SK-N-SH (cell line): Measurements from ENCODE around the gene ARHGAP26. TPM values are rescaled to one million over a fixed set of nuclear protein-coding genes. Genes with fewer than 3 reads are reported as not detected.
A peak's percentile ranks its signal among the peaks of the same experiment; 100 is the strongest.

Experiments
- CTCF ChIA-PET: fragments of 300-600, 350-600 bp; formaldehyde crosslinking; extraction: SDS; loops from one replicate; lab custom pipeline; 2021; lab: Yijun Ruan, JAX
- POLR2A ChIA-PET: fragments of 350-600 bp; sonication (Branson Sonifier 250); formaldehyde crosslinking; extraction: SDS; loops from one replicate; lab custom pipeline; 2020; ENCODE audit warnings: antibody characterized with exemption, inconsistent platforms; lab: Yijun Ruan, JAX
- DNase-seq: peaks from one replicate; pipeline ENCODE4 v3.0.0; 2012
- H2AFZ ChIP-seq: fragments of 200-600 bp; sonication (generic); 2 replicates; pipeline ENCODE4 v1.8.1; 2016; ENCODE audit warnings: antibody characterized with exemption, mild to moderate bottlenecking, low read depth
- H3F3A ChIP-seq: fragments of 200-600 bp; sonication (generic); replicated peaks from 2 replicates; pipeline ENCODE3; 2016; ENCODE audit warnings: antibody characterized with exemption, mild to moderate bottlenecking; ENCODE audit not compliant: insufficient read depth
- H3K27ac ChIP-seq, 2 experiments: fragments of 200-500 bp in 1 of 2; fragments of 200-600 bp in 1 of 2; sonication (Bioruptor generic) in 1 of 2; sonication (generic), shearing (Covaris generic) in 1 of 2; 2 replicates each; pipeline versions ENCODE4 v1.5.1 to v1.6.1; 2014 to 2016; ENCODE audit warnings: low read depth in 2 of 2, inconsistent platforms in 1 of 2, low read length in 1 of 2, mild to moderate bottlenecking in 1 of 2, mixed read lengths in 1 of 2
- H3K27me3 ChIP-seq: fragments of 200-600 bp; sonication (generic), shearing (Covaris generic); 2 replicates; pipeline ENCODE4 v1.6.1; 2016; ENCODE audit warnings: mixed run types; ENCODE audit not compliant: insufficient read depth
- H3K36me3 ChIP-seq, 2 experiments: fragments of 200-500 bp in 1 of 2; fragments of 200-600 bp in 1 of 2; sonication (Bioruptor generic) in 1 of 2; sonication (generic) in 1 of 2; replicated peaks in 1 of 2; 2 replicates each; pipeline versions ENCODE3 to v1.5.1; 2014 to 2016; ENCODE audit warnings: low read length in 1 of 2, mild to moderate bottlenecking in 1 of 2; ENCODE audit not compliant: insufficient read depth in 2 of 2, control insufficient read depth in 1 of 2
- H3K4me1 ChIP-seq, 2 experiments: fragments of 200-500 bp in 1 of 2; fragments of 200-600 bp in 1 of 2; sonication (Bioruptor generic) in 1 of 2; sonication (generic), shearing (Covaris generic) in 1 of 2; 2 replicates each; pipeline versions ENCODE4 v1.5.1 to v1.6.1; 2014 to 2016; ENCODE audit warnings: low read depth in 1 of 2, low read length in 1 of 2, mixed run types in 1 of 2; ENCODE audit not compliant: insufficient read depth in 2 of 2, control insufficient read depth in 1 of 2
- H3K4me2 ChIP-seq: fragments of 200-600 bp; sonication (generic), shearing (Covaris generic); 2 replicates; pipeline ENCODE4 v1.6.1; 2017; ENCODE audit warnings: mixed run types
- H3K4me3 ChIP-seq, 2 experiments: fragments of 200-500 bp in 1 of 2; fragments of 200-600 bp in 1 of 2; sonication (Bioruptor generic) in 1 of 2; sonication (generic), shearing (Covaris generic) in 1 of 2; 2 replicates each; pipeline versions ENCODE4 v1.5.1 to v1.8.1; 2014 to 2016; ENCODE audit warnings: low read depth in 2 of 2, inconsistent platforms in 1 of 2, low read length in 1 of 2, mild to moderate bottlenecking in 1 of 2, mixed read lengths in 1 of 2, moderate library complexity in 1 of 2
- H3K79me2 ChIP-seq: fragments of 200-600 bp; sonication (generic); 2 replicates; pipeline ENCODE4 v1.8.1; 2017; ENCODE audit warnings: mild to moderate bottlenecking; ENCODE audit not compliant: insufficient read depth
- H3K9ac ChIP-seq: fragments of 200-600 bp; sonication (generic); 2 replicates; pipeline ENCODE4 v1.6.1; 2017; ENCODE audit warnings: mixed run types
- H3K9me2 ChIP-seq: fragments of 200-600 bp; sonication (generic); 2 replicates; pipeline ENCODE4 v1.6.1; 2017; ENCODE audit warnings: mixed run types
- H3K9me3 ChIP-seq: fragments of 200-600 bp; sonication (generic); 2 replicates; pipeline ENCODE4 v1.6.1; 2017; ENCODE audit warnings: mixed run types, mild to moderate bottlenecking, moderate library complexity
- H4K20me1 ChIP-seq: fragments of 200-600 bp; sonication (generic); 2 replicates; pipeline ENCODE4 v1.6.1; 2017; ENCODE audit warnings: mild to moderate bottlenecking, mixed run types; ENCODE audit not compliant: insufficient read depth
- CTCF ChIP-seq: fragments of 200-600 bp; sonication (generic); IDR thresholded peaks from 2 replicates; pipeline ENCODE4 v1.6.1; 2017; ENCODE audit warnings: antibody characterized with exemption, mild to moderate bottlenecking, moderate library complexity
- EZH2phosphoT487 ChIP-seq: fragments of 200-600 bp; sonication (generic); IDR thresholded peaks from 2 replicates; pipeline ENCODE4 v1.6.1; 2017; ENCODE audit warnings: low read depth, mixed run types, mild to moderate bottlenecking, antibody characterized with exemption, moderate library complexity, borderline replicate concordance
- FOSL2 ChIP-seq: IDR thresholded peaks from 2 replicates; pipeline ENCODE4 v1.4.0; 2012; ENCODE audit warnings: low read depth, mild to moderate bottlenecking, moderate library complexity, borderline replicate concordance
- GATA2 ChIP-seq: sonication (generic); formaldehyde crosslinking; IDR thresholded peaks from 2 replicates; pipeline ENCODE4 v1.5.0; 2020; ENCODE audit warnings: mild to moderate bottlenecking, missing genetic modification reagents
- MAX ChIP-seq: IDR thresholded peaks from 2 replicates; pipeline ENCODE4 v1.4.0; 2012; ENCODE audit warnings: low read depth
- PBX3 ChIP-seq: IDR thresholded peaks from 2 replicates; pipeline ENCODE4; 2012
- RAD21 ChIP-seq: IDR thresholded peaks from 2 replicates; pipeline ENCODE4 v1.6.1; 2012; ENCODE audit warnings: mild to moderate bottlenecking, low read length
- SMC3 ChIP-seq: IDR thresholded peaks from 2 replicates; pipeline ENCODE4 v1.6.1; 2012; ENCODE audit warnings: low read depth, low read length, improper control_type of control experiment
- ZBTB33 ChIP-seq: IDR thresholded peaks from 2 replicates; pipeline ENCODE4 v1.4.0; 2012; ENCODE audit warnings: low read depth, borderline replicate concordance
- WGBS: methylation state at CpG from one replicate; pipeline ENCODE4 v1.1.6; 2017; ENCODE audit warnings: low lambda C conversion rate; 5-methylcytosine and 5-hydroxymethylcytosine counted together
- polyA plus RNA-seq, 3 experiments: library from polyadenylated mRNA; depleted of rRNA; stranded (reverse); fragments of >200 nt; gene quantifications; 2 replicates each; pipeline ENCODE4 v1.2.3, GENCODE V29; 2012

ARHGAP26 gene
- polyA plus RNA-seq, 1 of the 3 experiments (the other 2 are of a cell fraction), result 6.1 TPM

- Histone ChIP-seq H3K9ac (no peak overlapping the region), H3K4me3 (no peak overlapping the region), H3K79me2 (no peaks in the 10 kb centered on the region), H2AFZ (no peak overlapping the region), H3K27ac (no peak overlapping the region), H4K20me1 (no peaks in the 10 kb centered on the region), H3K9me3 (no peaks in the 10 kb centered on the region), H3K36me3 (peaks cover 0 to 29% of the 10 kb centered on the region in 2 experiments), H3F3A (peaks cover 4% of the 10 kb centered on the region), H3K4me2 (no peak overlapping the region), H3K4me1 (peaks cover 3 to 11% of the 10 kb centered on the region in 2 experiments), H3K27me3 (no peaks in the 10 kb centered on the region), H3K9me2 (no peaks in the 10 kb centered on the region)
- 88% methylated on average over 3 of the region's 3 CpGs for WGBS
- no peak for DNase-seq
- ChIA-PET CTCF (interaction anchor here (0.8 to 3.7 kb wide), 19 partner anchors 9 to 1212 kb away, joined by 3 to 28 read pairs (median 6); partner anchors contain the start of gene NR3C1), POLR2A (interaction anchor here (1.4 kb wide), 1 partner anchor 14 kb away, joined by 3 read pairs; no protein-coding TSS in a partner anchor)
- no peak for TF ChIP-seq FOSL2
- TF ChIP-seq MAX, result no peak
- TF ChIP-seq GATA2, result no peak
- no peak for TF ChIP-seq ZBTB33
- no peak for TF ChIP-seq PBX3
These were observed 150.9 kb downstream of the ARHGAP26 start for GRCh38 chr5:142920849-142921612.

GRCh38 chr5:142922223-142922952 lies 152.2 kb downstream of the ARHGAP26 start:
- Histone ChIP-seq H4K20me1 (no peaks in the 10 kb centered on the region), H3K36me3 (peaks cover 0 to 25% of the 10 kb centered on the region in 2 experiments), H3K79me2 (no peaks in the 10 kb centered on the region), H3K9me2 (no peaks in the 10 kb centered on the region), H2AFZ (no peak overlapping the region), H3K4me1 (peaks cover 3 to 11% of the 10 kb centered on the region in 2 experiments), H3K27me3 (no peaks in the 10 kb centered on the region), H3K9me3 (no peaks in the 10 kb centered on the region), H3K4me2 (no peak overlapping the region), H3F3A (no peaks in the 10 kb centered on the region), H3K9ac (no peak overlapping the region), H3K27ac (no peak overlapping the region), H3K4me3 (no peak overlapping the region)
- WGBS, result 95% methylated on average over 1 of the region's 1 CpG
- ChIA-PET CTCF (interaction anchor here (0.6 to 3.7 kb wide), 35 partner anchors 7 to 1259 kb away, joined by 3 to 28 read pairs (median 4); partner anchors contain the start of gene NR3C1), POLR2A (interaction anchor here (0.6 kb wide), 1 partner anchor 9 kb away, joined by 3 read pairs; no protein-coding TSS in a partner anchor)
- TF ChIP-seq SMC3, result peak; percentile 53
- peak; percentile 66 for TF ChIP-seq CTCF
- TF ChIP-seq RAD21, result peak; percentile 79
- no peak for TF ChIP-seq EZH2phosphoT487
- DNase-seq, result peak; percentile 51
